HG03439 (cell line): ENCODE data around the gene OPCML.

ENCODE experiments used
- ATAC-seq: cut with Tn5 transposase; IDR thresholded peaks from one replicate; pipeline ENCODE4 v1.9.1; 2021; ENCODE audit warnings: mild to moderate bottlenecking, moderate library complexity; ENCODE audit not compliant: unreplicated experiment

Gene OPCML

GRCh38 chr11:132911186-132911585 lies 621.1 kb downstream of the OPCML start:
- ATAC-seq, result no peak

DNA sequence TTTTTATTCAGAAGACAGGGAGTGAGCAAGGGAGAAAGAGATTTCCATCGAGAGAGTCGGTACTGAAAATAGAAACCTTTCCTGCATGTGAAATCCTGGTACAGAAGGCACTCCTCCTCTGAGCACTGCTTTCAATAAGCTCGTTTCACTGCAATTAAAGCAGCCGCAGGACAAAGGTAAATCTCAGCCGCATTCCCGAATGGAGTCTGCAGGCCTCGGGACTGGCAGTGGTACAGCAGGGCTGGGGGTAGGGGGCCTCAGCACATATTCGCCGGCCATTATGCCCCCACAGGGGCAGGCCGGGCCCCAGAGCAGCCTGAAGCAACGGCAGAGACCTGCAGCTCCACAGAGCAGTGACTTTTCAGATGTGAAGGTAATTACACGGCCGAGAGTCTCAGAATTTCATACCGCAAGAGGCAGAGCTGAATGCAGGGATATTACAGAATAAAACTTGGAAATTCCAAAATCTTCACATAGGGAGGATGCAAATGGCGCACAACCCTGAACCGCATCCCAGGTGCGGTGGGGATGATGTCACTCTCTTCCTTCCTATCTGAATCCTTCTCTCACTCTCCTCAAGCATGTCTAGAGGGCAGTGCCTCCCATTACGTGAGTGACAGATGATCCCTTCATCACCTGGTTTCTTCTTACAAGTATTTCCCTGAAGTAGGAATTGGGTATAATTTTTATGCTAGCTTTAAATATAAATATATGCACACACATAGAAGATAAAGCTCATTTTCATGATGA lies 622.1 kb downstream of the OPCML start:
- ATAC-seq, result no peak

DNA sequence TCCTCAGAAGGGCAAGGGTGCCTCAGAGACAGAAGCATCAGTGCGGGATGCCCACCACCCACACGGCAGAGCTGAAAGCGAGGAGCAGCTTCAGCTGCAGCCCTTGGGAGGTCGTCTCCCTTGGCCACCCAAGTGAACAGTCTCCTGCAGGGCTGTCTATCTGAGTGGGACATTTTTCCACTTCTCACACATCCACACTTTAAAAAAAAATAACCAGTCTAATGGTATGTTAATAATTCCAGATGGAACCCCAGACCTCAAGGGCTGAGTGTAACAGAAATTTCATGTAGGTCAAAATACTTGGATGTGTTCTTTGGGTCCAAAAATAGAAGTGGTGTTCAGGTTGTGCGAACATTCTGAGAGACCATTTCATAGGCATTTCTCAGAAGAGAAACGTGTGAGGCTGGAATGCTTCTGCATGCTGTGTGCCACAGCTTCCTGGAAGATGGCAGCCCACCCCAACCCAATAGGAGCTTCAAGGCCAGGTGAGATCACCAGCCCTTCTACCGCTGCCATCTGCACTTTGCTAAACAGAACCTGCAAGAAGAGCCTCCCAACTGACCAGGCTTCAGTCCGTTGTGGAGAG lies 623.2 kb downstream of the OPCML start:
- ATAC-seq, result no peak

- ATAC-seq, result no peak
These were observed 623.9 kb downstream of the OPCML start for GRCh38 chr11:132908414-132908810.

DNA sequence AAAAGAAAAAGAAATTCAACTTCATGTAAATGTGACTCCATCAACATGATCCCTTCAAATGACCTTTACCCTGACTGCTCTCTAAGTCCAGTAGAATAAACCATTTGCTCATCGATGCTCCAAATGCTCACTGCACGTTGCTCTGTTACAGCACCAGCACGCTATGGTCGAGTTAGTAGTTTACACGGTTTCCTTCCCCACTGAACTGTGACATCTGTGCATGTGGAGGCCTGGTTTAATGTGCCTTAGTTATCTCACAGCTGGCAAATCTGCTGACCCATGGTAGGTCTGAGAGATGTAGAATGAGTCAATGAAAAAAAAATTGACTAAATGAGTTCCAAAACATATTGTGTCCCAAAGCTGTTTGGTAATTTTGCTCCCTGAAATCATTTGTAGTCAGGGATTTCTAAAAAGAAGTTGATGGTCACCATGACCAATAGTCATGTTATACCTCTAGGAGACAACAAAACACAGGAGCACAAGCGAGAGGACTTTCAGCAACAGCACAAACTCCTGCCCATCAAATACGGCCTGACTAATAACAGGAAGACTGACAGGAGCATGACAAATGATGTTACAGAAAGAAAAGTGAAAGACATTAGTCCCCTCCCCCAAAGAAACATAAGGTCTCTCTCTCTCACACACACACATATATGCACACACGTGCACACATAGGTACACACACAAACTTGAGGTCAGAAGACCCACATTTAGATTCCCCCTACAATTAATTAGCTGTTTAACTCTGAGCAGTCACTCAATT lies 624.5 kb downstream of the OPCML start:
- ATAC-seq, result no peak

GRCh38 chr11:132904607-132905006 lies 627.7 kb downstream of the OPCML start:
- ATAC-seq, result no peak

GRCh38 chr11:132904091-132904490 lies 628.2 kb downstream of the OPCML start:
- no peak for ATAC-seq

DNA sequence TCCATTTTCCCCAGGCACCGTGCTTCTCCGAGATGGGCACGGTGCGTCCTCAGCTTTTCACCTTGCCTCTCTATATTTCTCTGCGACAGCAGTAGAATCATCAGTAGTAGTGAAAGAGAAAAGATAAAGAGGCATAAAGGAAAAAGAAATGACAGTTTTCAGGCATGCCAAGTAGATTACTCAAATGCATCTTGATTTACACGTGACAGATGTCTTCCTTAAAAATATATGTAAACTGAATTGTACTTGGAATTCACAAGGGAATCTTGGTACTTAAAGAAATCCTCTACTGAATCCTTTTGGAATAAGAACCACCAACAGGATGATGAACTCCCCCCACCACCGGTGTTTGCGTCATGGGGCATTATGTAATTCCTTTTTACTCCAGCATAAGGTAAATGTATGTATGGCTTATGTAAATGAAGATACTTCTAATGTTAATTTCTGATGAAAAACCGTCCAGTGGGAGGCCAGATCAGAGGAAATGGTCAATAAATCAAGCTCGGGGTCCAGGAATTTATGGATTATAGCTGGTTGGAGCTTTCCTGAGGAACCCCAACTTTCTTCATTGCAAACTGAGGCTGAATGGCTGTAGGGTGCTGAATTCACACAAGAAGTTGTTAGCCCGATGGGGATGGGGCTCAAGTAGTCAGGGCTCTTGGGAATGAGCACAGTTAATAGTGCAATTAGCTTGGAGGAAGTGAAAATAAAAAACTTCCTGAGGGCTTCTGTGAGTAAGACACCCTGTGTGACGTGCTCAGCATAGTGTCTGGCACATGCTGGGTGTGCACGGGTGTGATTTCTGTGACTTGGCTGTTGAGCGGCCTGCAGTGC lies 630.4 kb downstream of the OPCML start:
- ATAC-seq, result no peak

DNA sequence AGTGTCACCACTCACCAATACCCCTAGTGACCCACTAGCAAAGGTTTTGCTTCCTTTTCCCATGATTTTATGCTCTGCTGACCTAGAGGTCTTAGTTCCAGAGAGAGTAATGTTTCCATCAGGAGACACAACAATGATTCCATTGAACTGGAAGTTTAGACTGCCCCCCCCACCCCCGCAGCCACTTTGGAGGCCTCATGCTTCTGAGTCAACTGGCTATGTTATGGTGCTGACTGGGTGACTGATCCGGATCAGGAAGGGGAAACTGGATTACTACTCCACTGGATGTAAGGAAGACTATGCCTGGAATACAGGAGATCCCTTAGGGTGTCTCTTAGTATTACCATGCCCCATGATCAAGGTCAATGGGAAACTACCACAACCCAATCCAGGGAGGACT lies 633.6 kb downstream of the OPCML start:
- ATAC-seq, result no peak

DNA sequence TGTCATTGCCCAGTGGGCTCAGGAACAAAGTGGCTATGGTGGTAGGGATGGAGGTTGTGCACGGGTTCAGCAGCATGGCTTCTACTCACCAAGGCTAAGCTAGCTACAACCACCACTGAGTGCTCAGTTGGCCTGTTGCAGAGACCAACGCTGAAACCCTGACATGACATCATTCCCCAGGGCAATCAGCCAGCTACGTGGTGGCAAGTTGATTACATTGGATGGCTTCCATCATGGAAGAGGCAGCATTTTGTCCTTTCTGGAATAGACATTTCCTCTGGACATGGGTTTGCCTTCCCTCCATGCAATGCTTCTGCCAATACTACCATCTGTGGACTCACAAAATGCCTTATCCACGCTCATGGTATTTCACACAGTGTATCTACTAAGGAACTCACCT lies 634.3 kb downstream of the OPCML start:
- no peak for ATAC-seq

- ATAC-seq, result no peak
These were observed 637.0 kb downstream of the OPCML start for GRCh38 chr11:132895340-132895739.

DNA sequence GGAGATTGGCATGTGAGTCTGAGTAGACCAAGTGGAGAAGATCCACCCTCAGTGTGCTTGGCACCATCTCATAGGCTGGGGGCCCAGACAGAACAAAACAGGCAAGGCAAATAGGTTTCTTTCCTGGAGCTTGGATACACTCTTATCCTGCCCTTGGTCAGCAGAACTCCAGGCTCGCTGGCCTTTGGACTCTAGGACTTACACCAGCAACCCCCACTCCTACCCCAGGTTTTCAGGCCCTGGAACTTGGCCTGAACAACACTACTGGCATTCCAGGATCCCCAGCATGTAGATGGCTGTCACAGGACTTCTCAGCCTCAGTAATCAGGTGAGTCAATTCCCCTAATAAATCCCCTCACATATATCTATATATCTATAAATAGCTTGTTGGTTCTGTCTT lies 637.7 kb downstream of the OPCML start:
- no peak for ATAC-seq

GRCh38 chr11:132892876-132893275 lies 639.4 kb downstream of the OPCML start:
- ATAC-seq, result no peak

- no peak for ATAC-seq
These were observed 644.1 kb downstream of the OPCML start for GRCh38 chr11:132888226-132888625.

- ATAC-seq, result no peak
These were observed 646.0 kb downstream of the OPCML start for GRCh38 chr11:132886335-132886734.

DNA sequence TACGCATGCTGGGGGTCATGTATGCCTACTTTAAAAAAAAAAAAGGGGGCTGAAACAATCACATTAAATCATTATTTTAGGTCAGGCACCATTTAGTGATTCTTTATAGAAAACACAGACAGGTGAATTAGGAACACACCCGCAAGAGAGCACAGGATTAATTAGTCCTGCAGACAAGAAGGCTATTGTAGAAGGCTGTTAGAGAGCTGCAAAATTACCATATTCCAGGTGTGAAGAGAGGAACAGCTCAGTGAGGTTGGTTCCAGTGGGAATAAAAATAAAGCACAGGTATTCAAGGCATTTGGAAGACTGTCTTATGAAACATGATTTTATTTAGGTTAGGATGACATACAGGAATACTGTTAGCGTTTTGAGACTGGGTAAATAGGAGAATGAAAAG lies 649.1 kb downstream of the OPCML start:
- no peak for ATAC-seq

DNA sequence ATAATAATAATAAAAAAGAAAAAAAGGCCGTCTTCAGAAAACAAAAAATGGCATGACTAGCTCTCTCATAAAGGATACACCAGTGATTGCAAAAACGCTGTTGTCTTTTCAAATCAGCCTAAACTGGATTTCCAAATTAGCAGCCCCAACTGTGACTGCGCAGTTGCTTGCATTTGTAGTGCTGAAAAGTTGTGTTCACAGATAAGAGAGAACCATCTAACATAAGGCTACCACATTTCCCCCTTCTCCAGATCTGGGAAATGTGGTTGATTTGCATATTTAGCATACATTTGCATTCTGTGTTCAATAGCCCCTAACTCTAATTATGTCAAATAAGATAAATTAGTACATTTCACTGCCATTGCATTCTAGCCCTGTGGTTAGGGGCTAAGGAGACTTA lies 650.7 kb downstream of the OPCML start:
- no peak for ATAC-seq

DNA sequence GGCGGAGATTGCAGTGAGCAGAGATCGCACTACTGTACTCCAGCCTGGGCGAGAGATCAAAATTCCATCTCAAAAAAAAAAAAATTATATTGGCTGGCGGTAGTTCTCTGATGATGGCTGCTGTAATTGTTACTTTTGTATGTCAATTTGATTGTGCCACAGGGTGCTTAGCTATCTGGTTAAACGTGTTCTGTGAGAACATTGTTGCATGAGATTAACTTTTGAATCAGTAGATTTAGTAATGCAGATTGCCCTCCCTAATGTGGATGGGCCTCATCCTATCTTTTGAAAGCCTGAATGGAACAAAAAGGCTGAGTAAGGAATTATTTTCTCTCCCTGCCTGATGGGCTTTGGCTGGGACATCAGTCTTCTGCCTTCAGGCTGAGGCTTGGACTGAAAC lies 654.2 kb downstream of the OPCML start:
- no peak for ATAC-seq

GRCh38 chr11:132876705-132877104 lies 655.6 kb downstream of the OPCML start:
- no peak for ATAC-seq

DNA sequence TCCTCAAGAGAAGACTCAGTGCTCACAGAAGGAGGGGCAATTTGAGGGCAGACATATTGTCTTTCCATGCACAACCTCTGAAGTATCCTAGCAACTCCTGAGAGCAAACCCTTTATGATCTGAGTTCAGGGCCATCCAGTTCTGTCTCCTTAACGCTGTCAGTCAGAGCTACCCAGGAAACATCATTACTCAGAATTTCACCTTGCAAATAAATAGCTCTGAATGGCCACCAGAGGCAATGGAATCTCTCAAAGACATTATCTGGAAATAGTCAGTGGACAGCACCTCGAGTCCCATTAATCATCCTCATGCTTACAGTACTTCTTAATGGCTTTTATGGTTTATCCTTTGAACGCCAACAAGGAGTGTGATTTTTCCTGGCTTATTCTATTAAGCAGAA lies 656.1 kb downstream of the OPCML start:
- ATAC-seq, result no peak

DNA sequence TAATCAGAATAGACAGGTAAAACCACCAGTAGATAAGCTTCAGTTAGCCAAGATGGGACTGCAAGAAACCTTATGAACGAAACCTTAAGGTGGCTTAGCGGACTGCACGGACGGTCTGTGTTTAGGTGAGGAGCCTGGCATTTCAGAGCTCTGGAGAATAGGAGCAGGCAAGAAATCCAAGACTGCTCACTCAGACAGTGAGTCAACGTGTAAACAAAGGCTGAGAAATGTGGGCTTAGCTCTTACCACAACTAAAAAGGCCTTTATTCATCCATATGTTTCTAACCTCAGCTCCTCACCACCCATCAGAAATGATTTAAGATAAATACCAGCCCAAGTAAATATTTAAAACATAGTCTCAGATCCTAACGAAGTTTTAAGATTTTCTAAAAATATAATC lies 657.7 kb downstream of the OPCML start:
- ATAC-seq, result no peak
